ENCODE measurements around the gene EGFL7. TPM values are rescaled to one million over a fixed set of nuclear protein-coding genes. Genes with fewer than 3 reads are reported as not detected.
A peak's percentile ranks its signal among the peaks of the same experiment; 100 is the strongest.

EGFL7 gene
- total RNA-seq, 1 donor from 2014 or later, result 272 TPM

DNA sequence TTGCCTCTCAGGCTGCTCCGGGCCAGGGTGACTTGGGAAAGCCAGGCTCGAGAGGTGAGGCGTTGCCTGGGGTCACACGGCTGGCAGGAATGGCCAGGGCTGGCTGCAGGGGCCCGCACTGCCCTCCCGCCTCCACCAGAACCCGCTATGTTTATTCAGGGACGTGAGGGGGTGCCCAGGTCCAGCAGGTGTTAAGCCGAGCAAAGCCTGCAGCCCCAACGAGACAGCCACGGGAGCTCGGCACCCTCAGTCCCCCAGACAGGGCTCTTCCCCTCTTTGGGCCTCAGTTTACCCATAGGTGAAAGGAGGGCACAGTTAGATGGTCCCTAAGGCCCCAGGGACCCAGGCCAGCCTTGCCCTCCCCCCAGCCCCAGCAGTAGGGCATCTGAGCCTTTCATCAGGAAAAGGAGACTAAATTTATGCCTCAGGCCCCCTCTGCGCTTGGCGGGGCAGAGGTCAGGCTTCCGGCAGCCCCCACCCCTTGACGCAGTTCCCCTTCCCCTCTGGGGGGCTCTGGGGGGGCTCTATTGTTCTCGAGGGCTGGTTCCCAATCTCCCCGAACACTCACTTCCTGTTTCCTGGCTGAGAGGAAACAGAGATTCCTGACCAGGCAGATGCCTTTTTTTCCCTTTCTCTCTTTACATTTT, 7.1 kb upstream of the EGFL7 start:
- no peak for DNase-seq (ENCODE audit: extremely low spot score in 2 of 2)
- intact Hi-C loops (cut with DNase I), result no loop called here
- TF ChIP-seq POLR2AphosphoS5 (IDR thresholded peaks at IDR 0.05; ENCODE audit: insufficient read depth in 1 of 2, low read depth in 1 of 2) (peak; percentile 66 to 71), POLR2A (IDR thresholded peaks at IDR 0.05) (no peak)
- Histone ChIP-seq H3K36me3 (no peaks in the 10 kb centered on the region), H3K9me3 (no peaks in the 10 kb centered on the region), H3K4me3 (no peak overlapping the region), H3K27ac (no peak overlapping the region), H3K4me1 (no peaks in the 10 kb centered on the region), H3K27me3 (no peaks in the 10 kb centered on the region)

DNA sequence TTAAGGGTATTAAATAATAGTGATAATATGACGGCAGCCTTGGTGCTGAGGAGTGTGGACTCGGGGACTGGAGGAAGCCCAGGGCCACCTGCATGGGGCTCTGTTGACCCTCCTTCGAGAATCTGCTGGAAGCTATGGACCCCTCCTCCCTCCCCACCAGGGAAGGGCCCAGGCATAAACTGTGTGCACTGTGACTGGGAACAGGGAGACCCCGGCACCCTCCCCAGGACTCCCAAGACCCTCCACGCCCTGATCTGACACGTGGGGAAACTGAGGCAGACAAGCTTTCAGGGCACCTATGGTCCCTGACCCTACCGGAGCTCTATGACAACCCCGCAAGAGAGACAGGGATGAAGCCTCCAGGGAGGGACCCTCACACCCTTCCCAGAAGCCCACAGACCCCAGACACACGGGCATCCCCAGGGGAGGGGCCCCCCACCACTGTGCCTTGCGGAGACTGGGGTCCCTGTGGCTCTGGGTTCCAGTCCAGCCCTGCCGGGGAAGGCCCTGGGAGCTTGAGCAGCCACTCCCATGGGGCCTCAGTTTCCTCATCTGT, 6.5 kb upstream of the EGFL7 start:
- TF ChIP-seq POLR2A (IDR thresholded peaks at IDR 0.05) (no peak), POLR2AphosphoS5 (IDR thresholded peaks at IDR 0.05; ENCODE audit: insufficient read depth in 1 of 2, low read depth in 1 of 2) (no peak)
- TF ChIP-seq, protein P1, sequence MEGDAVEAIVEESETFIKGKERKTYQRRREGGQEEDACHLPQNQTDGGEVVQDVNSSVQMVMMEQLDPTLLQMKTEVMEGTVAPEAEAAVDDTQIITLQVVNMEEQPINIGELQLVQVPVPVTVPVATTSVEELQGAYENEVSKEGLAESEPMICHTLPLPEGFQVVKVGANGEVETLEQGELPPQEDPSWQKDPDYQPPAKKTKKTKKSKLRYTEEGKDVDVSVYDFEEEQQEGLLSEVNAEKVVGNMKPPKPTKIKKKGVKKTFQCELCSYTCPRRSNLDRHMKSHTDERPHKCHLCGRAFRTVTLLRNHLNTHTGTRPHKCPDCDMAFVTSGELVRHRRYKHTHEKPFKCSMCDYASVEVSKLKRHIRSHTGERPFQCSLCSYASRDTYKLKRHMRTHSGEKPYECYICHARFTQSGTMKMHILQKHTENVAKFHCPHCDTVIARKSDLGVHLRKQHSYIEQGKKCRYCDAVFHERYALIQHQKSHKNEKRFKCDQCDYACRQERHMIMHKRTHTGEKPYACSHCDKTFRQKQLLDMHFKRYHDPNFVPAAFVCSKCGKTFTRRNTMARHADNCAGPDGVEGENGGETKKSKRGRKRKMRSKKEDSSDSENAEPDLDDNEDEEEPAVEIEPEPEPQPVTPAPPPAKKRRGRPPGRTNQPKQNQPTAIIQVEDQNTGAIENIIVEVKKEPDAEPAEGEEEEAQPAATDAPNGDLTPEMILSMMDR (IDR thresholded peaks at IDR 0.05), result no peak
- intact Hi-C loops (cut with DNase I), result no loop called here
- no peak for DNase-seq (ENCODE audit: extremely low spot score in 2 of 2)
- Histone ChIP-seq H3K4me3 (peak overlapping the region in 1 of 2 donors; percentile 0), H3K27ac (no peak overlapping the region), H3K27me3 (no peaks in the 10 kb centered on the region), H3K4me1 (no peaks in the 10 kb centered on the region), H3K36me3 (no peaks in the 10 kb centered on the region), H3K9me3 (no peaks in the 10 kb centered on the region)

DNA sequence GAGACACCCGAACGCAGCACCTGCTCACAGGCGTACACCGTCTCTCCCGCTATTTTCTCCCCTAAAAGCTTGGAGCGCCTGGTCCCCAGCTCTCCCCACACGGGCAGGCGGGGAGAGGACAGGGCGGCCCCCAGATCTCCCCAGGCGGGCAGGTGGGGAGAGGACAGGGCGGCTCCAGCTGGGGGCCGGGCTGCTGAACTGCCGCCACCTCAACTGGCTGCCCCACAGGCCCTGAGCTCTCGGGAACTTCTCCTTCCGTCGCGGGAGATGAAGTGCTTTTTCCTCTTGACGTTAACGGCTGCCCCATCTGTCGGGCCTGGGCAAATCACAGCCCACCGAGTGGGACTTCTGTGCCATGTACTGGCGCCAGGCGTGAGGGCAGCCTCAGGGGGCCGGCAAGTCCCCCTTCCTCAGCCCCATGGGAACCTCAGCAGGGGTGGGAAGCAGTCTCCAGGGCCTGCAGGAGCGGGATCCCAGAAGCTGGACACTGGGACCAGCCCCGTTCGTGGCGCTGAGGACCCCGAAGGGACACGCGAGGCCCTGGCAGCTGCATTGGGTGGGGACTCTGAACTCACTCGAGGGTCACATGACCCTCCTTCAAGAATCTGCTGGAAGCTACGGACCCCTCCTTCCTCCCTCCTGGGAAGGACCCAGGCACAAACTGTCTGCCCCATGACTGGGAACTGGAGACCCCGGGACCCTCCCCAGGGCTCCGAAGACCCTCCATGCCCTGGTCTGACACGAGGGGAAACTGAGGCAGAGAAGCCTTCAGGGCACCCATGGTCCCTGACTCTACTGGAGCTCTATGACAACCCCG, 5.7 kb upstream of the EGFL7 start:
- no peak for DNase-seq (ENCODE audit: extremely low spot score in 2 of 2)
- H3K36me3 ChIP-seq, result no peaks in the 10 kb centered on the region
- no peaks in the 10 kb centered on the region for H3K27me3 ChIP-seq
- TF ChIP-seq, protein P1 (IDR thresholded peaks at IDR 0.05), result no peak
- TF ChIP-seq POLR2AphosphoS5 (IDR thresholded peaks at IDR 0.05; ENCODE audit: insufficient read depth in 1 of 2, low read depth in 1 of 2) (no peak), POLR2A (IDR thresholded peaks at IDR 0.05) (no peak)
- H3K4me3 ChIP-seq, result peak overlapping the region in 1 of 2 donors; percentile 0
- H3K4me1 ChIP-seq, result no peaks in the 10 kb centered on the region
- intact Hi-C loops (cut with DNase I), result no loop called here
- H3K9me3 ChIP-seq, result no peaks in the 10 kb centered on the region
- no peak overlapping the region for H3K27ac ChIP-seq

DNA sequence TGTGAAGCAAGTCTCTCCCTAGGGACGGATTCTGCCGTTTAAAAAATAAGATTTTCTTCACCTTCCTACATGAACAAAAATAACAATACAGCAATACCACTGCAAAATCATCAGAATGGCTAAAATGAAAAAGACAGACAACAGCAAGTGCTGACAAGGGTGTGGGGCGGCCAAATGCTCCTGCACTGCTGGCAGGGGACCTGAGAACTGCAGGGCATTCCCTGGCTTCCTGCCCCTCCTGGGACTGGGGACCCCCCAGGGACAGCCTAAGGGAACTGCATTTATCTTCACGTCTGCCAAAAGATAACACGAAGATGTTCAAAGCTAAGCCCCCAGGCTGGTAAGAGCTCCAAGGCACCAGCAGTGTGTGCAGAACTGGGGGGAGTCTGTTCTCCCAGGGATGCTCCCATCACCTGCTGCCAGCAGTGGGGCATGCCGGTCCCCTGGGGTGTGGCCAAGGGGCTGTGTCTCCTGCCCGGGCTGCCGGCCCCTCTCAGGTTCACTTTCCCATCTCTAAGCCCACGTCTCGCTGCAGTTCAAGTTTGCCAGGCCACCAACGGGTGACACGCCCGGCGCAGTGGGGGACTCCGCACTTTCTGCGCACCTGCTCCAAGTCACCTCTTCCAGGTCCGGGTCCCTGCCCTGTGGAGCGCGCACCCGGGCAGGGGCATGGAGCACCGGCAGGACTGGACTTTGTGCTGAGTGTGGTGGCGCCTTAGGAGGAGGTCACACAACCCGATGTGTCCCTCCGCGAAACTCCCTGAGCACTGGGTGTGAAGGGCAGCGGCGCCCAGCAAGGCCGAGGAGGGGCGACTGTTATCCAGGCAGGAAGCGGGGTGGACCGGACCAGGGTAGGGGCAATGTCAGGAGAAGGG, 4.5 kb upstream of the EGFL7 start:
- no peak overlapping the region for H3K27ac ChIP-seq
- H3K4me1 ChIP-seq, result no peaks in the 10 kb centered on the region
- TF ChIP-seq, protein P1 (IDR thresholded peaks at IDR 0.05), result no peak
- peak overlapping the region; percentile 27 to 28 for H3K4me3 ChIP-seq
- no peaks in the 10 kb centered on the region for H3K9me3 ChIP-seq
- no peaks in the 10 kb centered on the region for H3K27me3 ChIP-seq
- DNase-seq (ENCODE audit: extremely low spot score in 2 of 2), result no peak
- no peaks in the 10 kb centered on the region for H3K36me3 ChIP-seq
- intact Hi-C loops (cut with DNase I), result no loop called here

DNA sequence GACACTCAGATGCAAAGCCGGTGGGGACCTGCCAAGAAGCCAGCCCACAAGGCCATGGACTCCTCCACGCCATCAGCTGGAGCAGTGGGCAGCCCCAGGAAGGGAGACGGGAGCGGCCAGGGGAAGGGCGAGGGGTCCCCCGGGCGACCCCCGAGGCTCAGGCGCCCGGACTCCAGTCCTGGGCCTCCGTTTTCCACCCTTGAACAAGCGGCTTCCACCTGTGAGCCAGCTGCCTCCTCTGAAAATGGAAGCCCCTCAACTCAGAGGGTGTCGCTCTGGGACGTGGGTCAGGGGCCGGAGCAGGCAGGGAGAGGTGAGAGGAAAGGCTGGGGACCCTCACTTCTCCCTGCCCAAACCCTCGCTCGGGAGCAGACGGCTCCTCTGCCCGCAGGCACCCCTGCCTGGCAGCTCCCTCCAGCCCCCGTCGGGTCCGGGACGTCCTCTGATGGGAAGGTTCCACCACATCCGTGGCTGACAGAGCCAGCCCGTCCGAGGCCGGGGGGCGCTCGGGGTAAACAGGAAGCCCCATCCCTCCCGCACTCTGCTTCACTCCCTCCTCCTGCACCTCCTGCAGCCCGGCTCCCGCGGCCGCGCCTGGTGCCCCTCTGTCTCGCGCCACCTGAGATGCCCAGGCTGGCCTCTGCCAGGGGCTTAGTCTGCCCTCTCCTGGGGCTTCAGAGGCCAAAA, 3.7 kb upstream of the EGFL7 start:
- Histone ChIP-seq H3K4me1 (no peaks in the 10 kb centered on the region), H3K4me3 (peak overlapping the region; percentile 27 to 28), H3K27me3 (no peaks in the 10 kb centered on the region), H3K9me3 (no peaks in the 10 kb centered on the region), H3K36me3 (no peaks in the 10 kb centered on the region), H3K27ac (no peak overlapping the region)
- TF ChIP-seq, protein P1 (IDR thresholded peaks at IDR 0.05), result no peak
- TF ChIP-seq POLR2AphosphoS5 (IDR thresholded peaks at IDR 0.05; ENCODE audit: insufficient read depth in 1 of 2, low read depth in 1 of 2), result no peak
- TF ChIP-seq POLR2A (IDR thresholded peaks at IDR 0.05), result no peak
- DNase-seq (ENCODE audit: extremely low spot score in 2 of 2), result no peak
- intact Hi-C loops (cut with DNase I), result no loop called here

Data from vagina (tissue), 2 donors.